Inferior parietal cortex (tissue), 1 donor: ENCODE data around the gene BAIAP3.
A peak's percentile ranks its signal among the peaks of the same experiment; 100 is the strongest.

Source experiments
- DNase-seq: peaks from one replicate; pipeline ENCODE4 v3.0.0-alpha.2; 2016; ENCODE audit errors: extremely low spot score

Gene BAIAP3

GRCh38 chr16:1348441-1348840 lies 15.0 kb downstream of the BAIAP3 start:
- DNase-seq = no peak

GRCh38 chr16:1348926-1349325 lies 15.5 kb downstream of the BAIAP3 start:
- no peak for DNase-seq

- no peak for DNase-seq
Measured at GRCh38 chr16:1349351-1349750, 15.9 kb downstream of the BAIAP3 start.

GRCh38 chr16:1349951-1350350 lies 16.5 kb downstream of the BAIAP3 start:
- no peak for DNase-seq

GRCh38 chr16:1350691-1351090 lies 17.2 kb downstream of the BAIAP3 start:
- no peak for DNase-seq

GRCh38 chr16:1351215-1351581 lies 17.8 kb downstream of the BAIAP3 start:
- DNase-seq = no peak

GRCh38 chr16:1351582-1352362 lies 18.3 kb downstream of the BAIAP3 start, which contains the start of the genes GNPTG and TSR3:
GNPTG (plus strand) TSS chr16:1351931; CDS start chr16:1351966, 35 bp downstream.
TSR3 (minus strand) TSS chr16:1351878; CDS start chr16:1351804, 74 bp downstream.
- peak; percentile 87 for DNase-seq

GRCh38 chr16:1354815-1355540 lies 21.5 kb downstream of the BAIAP3 start:
- DNase-seq = no peak

- DNase-seq = no peak
Measured at GRCh38 chr16:1355591-1355990, 22.1 kb downstream of the BAIAP3 start.

- DNase-seq = no peak
Measured at GRCh38 chr16:1356061-1356900, 22.8 kb downstream of the BAIAP3 start.

- no peak for DNase-seq
Measured at GRCh38 chr16:1357906-1358566, 24.6 kb downstream of the BAIAP3 start.

GRCh38 chr16:1361685-1362360 lies 28.4 kb downstream of the BAIAP3 start:
- no peak for DNase-seq

- DNase-seq = no peak
Measured at GRCh38 chr16:1362807-1363206, 29.4 kb downstream of the BAIAP3 start.

GRCh38 chr16:1363501-1364041 lies 30.1 kb downstream of the BAIAP3 start:
- DNase-seq = peak; percentile 35

GRCh38 chr16:1364510-1364909 lies 31.1 kb downstream of the BAIAP3 start:
- DNase-seq = no peak

GRCh38 chr16:1366060-1366711 lies 32.7 kb downstream of the BAIAP3 start:
- no peak for DNase-seq

GRCh38 chr16:1366712-1367299 lies 33.4 kb downstream of the BAIAP3 start:
- no peak for DNase-seq

- no peak for DNase-seq
Measured at GRCh38 chr16:1367486-1368174, 34.2 kb downstream of the BAIAP3 start.
